Body of pancreas (tissue), 4 donors: Measurements from ENCODE around the gene ADARB1. TPM values are rescaled to one million over a fixed set of nuclear protein-coding genes. Genes with fewer than 3 reads are reported as not detected.

Experiments used
- ATAC-seq: fragments of 150-250 bp; one replicate; pipeline ENCODE4 v1.9.1; 2016
- DNase-seq, 4 donors: peaks; one replicate each; pipeline ENCODE4 v3.0.0-alpha.2; 2019
- H3K27ac ChIP-seq, 4 donors: fragments of 200-600 bp; sonication (generic); 1 replicate in 3 of 4; 2 replicates in 1 of 4; pipeline versions ENCODE4 v1.5.1 to v1.6.1; 2016 to 2019; ENCODE audit warnings: mild to moderate bottlenecking in 1 of 4, mixed read lengths in 1 of 4, moderate library complexity in 1 of 4
- H3K27me3 ChIP-seq, 2 donors: fragments of 200-600 bp; sonication (generic); one replicate each; pipeline ENCODE4 v1.6.0; 2016; ENCODE audit warnings: mild to moderate bottlenecking in 1 of 2
- H3K36me3 ChIP-seq, 2 donors: fragments of 200-600 bp; sonication (generic); replicated peaks in 1 of 2; 2 replicates each; pipeline ENCODE4 v1.5.1; 2016; ENCODE audit warnings: low read depth in 2 of 2; ENCODE audit not compliant: insufficient read depth in 1 of 2
- H3K4me1 ChIP-seq: fragments of 200-600 bp; sonication (generic); one replicate; pipeline ENCODE4 v1.6.0; 2016
- H3K4me3 ChIP-seq, 2 donors: fragments of 200-600 bp; sonication (generic); 1 replicate in 1 of 2; 2 replicates in 1 of 2; pipeline ENCODE4 v1.5.1; 2016 to 2019
- H3K9me3 ChIP-seq, 3 donors: fragments of 200-600 bp; sonication (generic); 1 replicate in 2 of 3; 2 replicates in 1 of 3; pipeline ENCODE4 v1.5.1; 2016
- POLR2A ChIP-seq, 3 donors: fragments of 450-650 bp; IDR thresholded peaks; one replicate each; pipeline ENCODE4 v1.6.1; 2016; ENCODE audit warnings: antibody characterized with exemption in 3 of 3, mild to moderate bottlenecking in 2 of 3
- WGBS, 2 donors: methylation state at CpG; one replicate each; pipeline ENCODE4 v1.1.5; 2017; 5-methylcytosine and 5-hydroxymethylcytosine counted together
- intact Hi-C: fragments of 100-400 bp; cut with DNase I; formaldehyde crosslinking; loops from one replicate; pipeline ENCODE4 v1.15.1; 2023
- total RNA-seq, 2 donors: library from RNA; depleted of rRNA; stranded (reverse); fragments of >200 nt; gene quantifications; one replicate each; pipeline ENCODE4 v1.1.0, GENCODE V29; 2016
- TF ChIP-seq, protein P1 (sequence below), 7 experiments: fragments of 450-650 bp in 4 of 7; fragments of 200-600 bp in 3 of 7; sonication (generic) in 3 of 7; IDR thresholded peaks; one replicate each; pipeline ENCODE4 v1.5.1; 2016 to 2019; ENCODE audit warnings: antibody characterized with exemption in 7 of 7

Gene ADARB1
- total RNA-seq, 2 donors from 2014 or later = 11.4 to 11.5 TPM

DNA sequence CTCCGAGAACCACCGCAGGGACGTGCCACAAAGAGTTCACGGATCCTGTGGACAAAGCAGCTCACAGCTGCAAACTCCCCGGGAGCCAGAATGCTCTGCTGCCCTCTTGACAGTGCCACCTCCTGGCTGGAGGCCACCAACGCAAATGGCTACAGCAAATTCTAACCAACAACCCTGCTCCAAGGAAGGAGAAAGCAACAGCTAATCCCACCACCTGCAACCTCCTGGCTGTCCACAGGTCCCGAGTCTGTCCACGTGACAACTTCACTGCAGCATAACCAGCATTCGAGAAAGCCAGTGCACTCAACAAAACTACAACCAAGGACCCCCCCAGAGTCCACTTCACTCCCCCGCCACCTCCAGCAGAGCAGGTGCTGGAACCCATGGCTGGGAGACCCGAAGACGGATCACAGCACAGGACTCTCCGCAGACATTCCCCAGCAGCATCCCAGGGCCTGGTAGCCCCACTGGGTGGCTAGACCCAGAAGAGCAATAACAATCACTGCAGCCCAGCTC is 196.0 kb downstream of the ADARB1 start:
- intact Hi-C loops = no loop called here
- WGBS, 2 donors = 91 to 95% methylated on average over 8 to 13 of the region's 13 CpGs
- TF ChIP-seq, protein P1, sequence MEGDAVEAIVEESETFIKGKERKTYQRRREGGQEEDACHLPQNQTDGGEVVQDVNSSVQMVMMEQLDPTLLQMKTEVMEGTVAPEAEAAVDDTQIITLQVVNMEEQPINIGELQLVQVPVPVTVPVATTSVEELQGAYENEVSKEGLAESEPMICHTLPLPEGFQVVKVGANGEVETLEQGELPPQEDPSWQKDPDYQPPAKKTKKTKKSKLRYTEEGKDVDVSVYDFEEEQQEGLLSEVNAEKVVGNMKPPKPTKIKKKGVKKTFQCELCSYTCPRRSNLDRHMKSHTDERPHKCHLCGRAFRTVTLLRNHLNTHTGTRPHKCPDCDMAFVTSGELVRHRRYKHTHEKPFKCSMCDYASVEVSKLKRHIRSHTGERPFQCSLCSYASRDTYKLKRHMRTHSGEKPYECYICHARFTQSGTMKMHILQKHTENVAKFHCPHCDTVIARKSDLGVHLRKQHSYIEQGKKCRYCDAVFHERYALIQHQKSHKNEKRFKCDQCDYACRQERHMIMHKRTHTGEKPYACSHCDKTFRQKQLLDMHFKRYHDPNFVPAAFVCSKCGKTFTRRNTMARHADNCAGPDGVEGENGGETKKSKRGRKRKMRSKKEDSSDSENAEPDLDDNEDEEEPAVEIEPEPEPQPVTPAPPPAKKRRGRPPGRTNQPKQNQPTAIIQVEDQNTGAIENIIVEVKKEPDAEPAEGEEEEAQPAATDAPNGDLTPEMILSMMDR (IDR thresholded peaks at IDR 0.05) = no peak
- no peak for TF ChIP-seq POLR2A (IDR thresholded peaks at IDR 0.05)
- Histone ChIP-seq H3K36me3 (peaks cover 12 to 27% of the 10 kb centered on the region in 2 donors), H3K27ac (no peak overlapping the region), H3K27me3 (no peaks in the 10 kb centered on the region), H3K4me1 (no peaks in the 10 kb centered on the region), H3K4me3 (no peak overlapping the region), H3K9me3 (peaks cover 0 to 16% (median 0%) of the 10 kb centered on the region in 3 donors)
- ATAC-seq (no peak), DNase-seq (peak in 1 of 4 donors; percentile 7)

Other genes starting within 250 kb of the ADARB1 start
- gene PTTG1IP, start 200.9 kb upstream of the ADARB1 start, total RNA-seq = 100 to 1,000 TPM in 1 of 2 donors, 10 to 100 TPM in 1; 71.5 to 106 TPM
- 10 to 100 TPM; 17.8 to 23.3 TPM for gene ITGB2, start 153.7 kb upstream of the ADARB1 start, total RNA-seq
- gene SLX9, start 134.6 kb upstream of the ADARB1 start, total RNA-seq = 1 to 10 TPM; 5.6 to 9.3 TPM
- 10 to 100 TPM; 16.3 to 46.1 TPM for gene POFUT2, start 213.3 kb downstream of the ADARB1 start, total RNA-seq